ENCODE results near the gene NUDT14. TPM values are rescaled to one million over a fixed set of nuclear protein-coding genes. Genes with fewer than 3 reads are reported as not detected.

Gene NUDT14
- total RNA-seq, 1 donor from 2014 or later: 37.4 TPM

DNA sequence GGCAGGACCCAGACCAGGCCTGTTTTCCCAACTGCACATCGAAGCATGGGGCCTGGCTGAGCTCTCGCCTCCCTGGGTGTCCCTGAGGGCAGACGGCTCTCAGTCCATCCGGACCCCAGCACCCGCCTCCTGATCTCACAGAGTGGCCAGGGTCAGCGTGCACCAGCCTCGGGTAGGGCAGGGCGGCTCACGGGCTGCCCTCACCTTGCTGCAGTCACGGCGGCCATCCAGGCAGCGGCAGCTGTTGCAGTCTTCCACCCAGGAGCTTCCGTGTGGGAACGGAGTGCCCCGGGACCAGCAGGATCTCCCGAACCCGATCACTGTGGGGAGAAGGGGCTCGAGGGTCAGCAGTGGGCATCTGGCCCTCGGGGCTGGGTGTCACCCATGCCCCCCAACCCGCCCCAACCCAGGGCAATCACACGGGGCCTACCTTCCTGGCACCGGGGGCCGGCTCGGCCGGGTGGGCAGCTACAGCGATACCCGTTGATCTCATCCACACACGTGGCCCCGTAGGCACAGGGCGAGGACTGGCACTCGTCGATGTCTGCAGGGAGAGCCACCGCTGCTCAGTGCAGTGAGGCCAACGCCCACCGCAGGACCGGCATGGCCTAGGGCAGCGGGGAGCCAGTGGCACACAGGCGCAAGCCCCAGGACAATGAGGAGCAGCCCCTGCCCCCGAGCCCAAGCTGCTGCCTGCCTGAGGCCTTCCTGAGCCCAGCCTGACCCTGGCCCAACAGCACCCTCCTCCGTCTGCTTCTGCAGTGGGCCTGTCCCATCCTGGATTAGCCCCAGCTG, 34.7 kb downstream of the NUDT14 start:
- Mint-ChIP-seq H3K27me3 (ENCODE audit: low read depth) (no peaks in the 10 kb centered on the region), H3K4me1 (ENCODE audit: low read depth) (no peaks in the 10 kb centered on the region), H3K36me3 (ENCODE audit: low read depth) (peaks cover 7% of the 10 kb centered on the region), H3K9me3 (ENCODE audit: low read depth) (no peaks in the 10 kb centered on the region), H3K27ac (ENCODE audit: unreplicated experiment) (no peak overlapping the region), H3K4me3 (ENCODE audit: unreplicated experiment) (no peak overlapping the region)
- TF ChIP-seq, protein P1, sequence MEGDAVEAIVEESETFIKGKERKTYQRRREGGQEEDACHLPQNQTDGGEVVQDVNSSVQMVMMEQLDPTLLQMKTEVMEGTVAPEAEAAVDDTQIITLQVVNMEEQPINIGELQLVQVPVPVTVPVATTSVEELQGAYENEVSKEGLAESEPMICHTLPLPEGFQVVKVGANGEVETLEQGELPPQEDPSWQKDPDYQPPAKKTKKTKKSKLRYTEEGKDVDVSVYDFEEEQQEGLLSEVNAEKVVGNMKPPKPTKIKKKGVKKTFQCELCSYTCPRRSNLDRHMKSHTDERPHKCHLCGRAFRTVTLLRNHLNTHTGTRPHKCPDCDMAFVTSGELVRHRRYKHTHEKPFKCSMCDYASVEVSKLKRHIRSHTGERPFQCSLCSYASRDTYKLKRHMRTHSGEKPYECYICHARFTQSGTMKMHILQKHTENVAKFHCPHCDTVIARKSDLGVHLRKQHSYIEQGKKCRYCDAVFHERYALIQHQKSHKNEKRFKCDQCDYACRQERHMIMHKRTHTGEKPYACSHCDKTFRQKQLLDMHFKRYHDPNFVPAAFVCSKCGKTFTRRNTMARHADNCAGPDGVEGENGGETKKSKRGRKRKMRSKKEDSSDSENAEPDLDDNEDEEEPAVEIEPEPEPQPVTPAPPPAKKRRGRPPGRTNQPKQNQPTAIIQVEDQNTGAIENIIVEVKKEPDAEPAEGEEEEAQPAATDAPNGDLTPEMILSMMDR (IDR thresholded peaks at IDR 0.05): no peak
- DNase-seq (ENCODE audit: low spot score): peak; percentile 92

GRCh38 chr14:105145381-105146180, 35.5 kb downstream of the NUDT14 start:
- Mint-ChIP-seq H3K9me3 (ENCODE audit: low read depth) (no peaks in the 10 kb centered on the region), H3K4me1 (ENCODE audit: low read depth) (no peaks in the 10 kb centered on the region), H3K36me3 (ENCODE audit: low read depth) (peaks cover 13% of the 10 kb centered on the region), H3K27me3 (ENCODE audit: low read depth) (no peaks in the 10 kb centered on the region), H3K27ac (ENCODE audit: unreplicated experiment) (no peak overlapping the region), H3K4me3 (ENCODE audit: unreplicated experiment) (no peak overlapping the region)
- peak; percentile 74 for DNase-seq (ENCODE audit: low spot score)
- TF ChIP-seq, protein P1 (IDR thresholded peaks at IDR 0.05): no peak

- Mint-ChIP-seq H3K4me3 (ENCODE audit: unreplicated experiment) (no peak overlapping the region), H3K27me3 (ENCODE audit: low read depth) (no peaks in the 10 kb centered on the region), H3K36me3 (ENCODE audit: low read depth) (peaks cover 17% of the 10 kb centered on the region), H3K27ac (ENCODE audit: unreplicated experiment) (no peak overlapping the region), H3K4me1 (ENCODE audit: low read depth) (no peaks in the 10 kb centered on the region), H3K9me3 (ENCODE audit: low read depth) (peaks cover 3% of the 10 kb centered on the region)
- TF ChIP-seq, protein P1 (IDR thresholded peaks at IDR 0.05): peak; percentile 27
- peak; percentile 92 for DNase-seq (ENCODE audit: low spot score)
Measured at GRCh38 chr14:105144666-105145380, 36.3 kb downstream of the NUDT14 start.

DNA sequence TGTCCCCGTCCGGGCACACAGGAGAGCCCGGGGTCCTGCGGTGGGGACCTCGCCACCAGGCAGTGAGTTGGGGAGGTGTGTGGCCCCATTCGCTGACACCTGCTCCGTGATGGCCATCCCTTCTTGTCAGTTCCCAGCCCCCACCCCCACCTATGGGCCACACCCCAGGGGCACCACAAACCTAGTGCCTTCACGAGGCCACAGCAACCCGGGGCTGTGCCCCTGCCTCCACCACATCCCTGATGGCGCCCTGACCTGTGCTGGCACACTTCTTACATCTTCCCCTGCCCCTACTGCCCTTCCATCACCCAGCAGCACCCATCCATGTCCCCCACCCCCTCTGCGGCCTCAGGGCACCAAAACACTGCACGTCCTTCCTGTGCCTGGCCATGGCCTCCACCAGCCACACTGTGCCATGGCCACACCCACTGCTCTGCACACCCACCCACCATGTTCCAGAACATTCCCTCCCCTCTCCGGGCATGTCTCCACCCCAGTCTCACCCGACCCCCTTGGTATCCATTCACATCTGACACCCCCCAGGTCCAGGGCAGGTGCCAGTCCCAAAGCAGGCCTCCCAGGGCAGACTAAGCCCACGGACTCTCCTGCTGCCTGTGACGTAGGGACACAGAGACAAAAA, 37.0 kb downstream of the NUDT14 start:
- no peak overlapping the region for H3K4me3 Mint-ChIP-seq (ENCODE audit: unreplicated experiment)
- H3K27me3 Mint-ChIP-seq (ENCODE audit: low read depth): no peaks in the 10 kb centered on the region
- H3K36me3 Mint-ChIP-seq (ENCODE audit: low read depth): peaks cover 17% of the 10 kb centered on the region
- DNase-seq (ENCODE audit: low spot score): no peak
- H3K27ac Mint-ChIP-seq (ENCODE audit: unreplicated experiment): no peak overlapping the region
- TF ChIP-seq, protein P1 (IDR thresholded peaks at IDR 0.05): no peak
- peaks cover 4% of the 10 kb centered on the region for H3K9me3 Mint-ChIP-seq (ENCODE audit: low read depth)
- no peaks in the 10 kb centered on the region for H3K4me1 Mint-ChIP-seq (ENCODE audit: low read depth)

Measured in chondrocyte (in vitro differentiated cells).